ENCODE results near the gene ADGRG6. TPM values are rescaled to one million over a fixed set of nuclear protein-coding genes. Genes with fewer than 3 reads are reported as not detected.

ADGRG6 gene
- total RNA-seq, 1 donor from 2014 or later: 2.5 TPM

GRCh38 chr6:142367501-142368018 lies 65.8 kb downstream of the ADGRG6 start:
- TF ChIP-seq, protein P1, sequence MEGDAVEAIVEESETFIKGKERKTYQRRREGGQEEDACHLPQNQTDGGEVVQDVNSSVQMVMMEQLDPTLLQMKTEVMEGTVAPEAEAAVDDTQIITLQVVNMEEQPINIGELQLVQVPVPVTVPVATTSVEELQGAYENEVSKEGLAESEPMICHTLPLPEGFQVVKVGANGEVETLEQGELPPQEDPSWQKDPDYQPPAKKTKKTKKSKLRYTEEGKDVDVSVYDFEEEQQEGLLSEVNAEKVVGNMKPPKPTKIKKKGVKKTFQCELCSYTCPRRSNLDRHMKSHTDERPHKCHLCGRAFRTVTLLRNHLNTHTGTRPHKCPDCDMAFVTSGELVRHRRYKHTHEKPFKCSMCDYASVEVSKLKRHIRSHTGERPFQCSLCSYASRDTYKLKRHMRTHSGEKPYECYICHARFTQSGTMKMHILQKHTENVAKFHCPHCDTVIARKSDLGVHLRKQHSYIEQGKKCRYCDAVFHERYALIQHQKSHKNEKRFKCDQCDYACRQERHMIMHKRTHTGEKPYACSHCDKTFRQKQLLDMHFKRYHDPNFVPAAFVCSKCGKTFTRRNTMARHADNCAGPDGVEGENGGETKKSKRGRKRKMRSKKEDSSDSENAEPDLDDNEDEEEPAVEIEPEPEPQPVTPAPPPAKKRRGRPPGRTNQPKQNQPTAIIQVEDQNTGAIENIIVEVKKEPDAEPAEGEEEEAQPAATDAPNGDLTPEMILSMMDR (IDR thresholded peaks at IDR 0.05): no peak
- Mint-ChIP-seq H3K27ac (ENCODE audit: unreplicated experiment) (no peak overlapping the region), H3K9me3 (ENCODE audit: low read depth) (no peaks in the 10 kb centered on the region), H3K4me1 (ENCODE audit: low read depth) (peaks cover 6% of the 10 kb centered on the region), H3K27me3 (ENCODE audit: low read depth) (no peaks in the 10 kb centered on the region), H3K4me3 (ENCODE audit: unreplicated experiment) (no peak overlapping the region), H3K36me3 (ENCODE audit: low read depth) (no peaks in the 10 kb centered on the region)
- no peak for DNase-seq (ENCODE audit: low spot score)

GRCh38 chr6:142369266-142369665 lies 67.5 kb downstream of the ADGRG6 start:
- Mint-ChIP-seq H3K27me3 (ENCODE audit: low read depth) (no peaks in the 10 kb centered on the region), H3K4me1 (ENCODE audit: low read depth) (peaks cover 11% of the 10 kb centered on the region), H3K36me3 (ENCODE audit: low read depth) (no peaks in the 10 kb centered on the region), H3K27ac (ENCODE audit: unreplicated experiment) (no peak overlapping the region), H3K4me3 (ENCODE audit: unreplicated experiment) (no peak overlapping the region), H3K9me3 (ENCODE audit: low read depth) (no peaks in the 10 kb centered on the region)
- DNase-seq (ENCODE audit: low spot score): no peak
- TF ChIP-seq, protein P1 (IDR thresholded peaks at IDR 0.05): no peak

- no peaks in the 10 kb centered on the region for H3K27me3 Mint-ChIP-seq (ENCODE audit: low read depth)
- TF ChIP-seq, protein P1 (IDR thresholded peaks at IDR 0.05): no peak
- H3K36me3 Mint-ChIP-seq (ENCODE audit: low read depth): no peaks in the 10 kb centered on the region
- DNase-seq (ENCODE audit: low spot score): no peak
- H3K4me3 Mint-ChIP-seq (ENCODE audit: unreplicated experiment): no peak overlapping the region
- H3K27ac Mint-ChIP-seq (ENCODE audit: unreplicated experiment): no peak overlapping the region
- peaks cover 34% of the 10 kb centered on the region for H3K4me1 Mint-ChIP-seq (ENCODE audit: low read depth)
- no peaks in the 10 kb centered on the region for H3K9me3 Mint-ChIP-seq (ENCODE audit: low read depth)
These were observed 70.5 kb downstream of the ADGRG6 start for GRCh38 chr6:142372348-142372747.

- TF ChIP-seq, protein P1 (IDR thresholded peaks at IDR 0.05): no peak
- H3K4me1 Mint-ChIP-seq (ENCODE audit: low read depth): peaks cover 42% of the 10 kb centered on the region
- peak overlapping the region; percentile 8 for H3K27ac Mint-ChIP-seq (ENCODE audit: unreplicated experiment)
- no peak overlapping the region for H3K4me3 Mint-ChIP-seq (ENCODE audit: unreplicated experiment)
- no peaks in the 10 kb centered on the region for H3K36me3 Mint-ChIP-seq (ENCODE audit: low read depth)
- DNase-seq (ENCODE audit: low spot score): no peak
- H3K9me3 Mint-ChIP-seq (ENCODE audit: low read depth): no peaks in the 10 kb centered on the region
- no peaks in the 10 kb centered on the region for H3K27me3 Mint-ChIP-seq (ENCODE audit: low read depth)
These were observed 71.7 kb downstream of the ADGRG6 start for GRCh38 chr6:142373268-142374090.

DNA sequence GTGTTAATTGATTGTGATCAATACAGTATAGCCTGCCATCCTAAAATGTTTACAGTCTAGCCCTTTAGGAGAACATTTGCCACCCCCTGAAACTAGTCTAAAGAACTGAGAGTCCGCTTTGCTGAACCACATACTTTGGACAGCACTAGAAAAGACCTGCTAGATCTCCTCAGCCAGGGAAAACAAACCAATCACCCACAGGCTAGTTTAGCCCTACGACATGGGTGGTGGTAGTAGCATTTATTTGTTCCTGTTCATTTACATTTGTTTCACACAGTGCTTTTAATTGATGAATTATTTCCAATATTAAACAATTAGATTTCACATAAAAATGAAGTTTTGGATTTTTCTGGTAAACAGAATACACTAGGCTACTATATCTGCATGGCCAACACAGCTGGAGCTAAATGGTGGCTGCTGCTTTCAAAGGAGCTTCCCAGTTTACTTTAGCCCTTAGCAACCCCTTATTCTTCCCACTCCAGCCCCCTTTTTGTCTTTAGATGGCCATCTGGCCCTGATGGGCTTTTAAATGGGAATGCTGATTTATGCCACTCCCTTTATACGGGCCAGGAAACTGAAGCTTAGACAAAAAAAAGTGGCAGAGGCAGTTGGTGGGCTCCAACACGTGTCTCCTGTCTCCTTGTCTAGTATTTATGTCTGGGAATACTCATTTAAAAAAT lies 72.4 kb downstream of the ADGRG6 start:
- TF ChIP-seq, protein P1 (IDR thresholded peaks at IDR 0.05): no peak
- H3K9me3 Mint-ChIP-seq (ENCODE audit: low read depth): no peaks in the 10 kb centered on the region
- H3K27me3 Mint-ChIP-seq (ENCODE audit: low read depth): no peaks in the 10 kb centered on the region
- H3K27ac Mint-ChIP-seq (ENCODE audit: unreplicated experiment): no peak overlapping the region
- no peak overlapping the region for H3K4me3 Mint-ChIP-seq (ENCODE audit: unreplicated experiment)
- H3K4me1 Mint-ChIP-seq (ENCODE audit: low read depth): peaks cover 50% of the 10 kb centered on the region
- no peaks in the 10 kb centered on the region for H3K36me3 Mint-ChIP-seq (ENCODE audit: low read depth)
- DNase-seq (ENCODE audit: low spot score): no peak
